Pancreas (tissue), 10 donors: ENCODE data around the gene VAV2. TPM values are rescaled to one million over a fixed set of nuclear protein-coding genes. Genes with fewer than 3 reads are reported as not detected.

Experiments used
- ATAC-seq, 4 donors: fragments of 200-7000 bp; cut with Tn5 transposase; one replicate each; pipeline versions ENCODE4 v1.8.0 to v1.9.1; 2020; ENCODE audit warnings: mild to moderate bottlenecking in 4 of 4, moderate library complexity in 4 of 4
- DNase-seq, 6 donors: peaks; one replicate each; pipeline ENCODE4 v3.0.0-alpha.2; 2020
- FAIRE-seq: peaks from 2 replicates; lab custom pipeline; 2012; peaks lifted over from hg19 to GRCh38; lab: Jason Lieb, UNC
- H3K27ac ChIP-seq, 4 donors: fragments of 200-600 bp; sonication (generic); 1 replicate in 3 of 4; 2 replicates in 1 of 4; pipeline versions ENCODE4 v1.5.0 to v1.8.0; 2020
- H3K27me3 ChIP-seq, 4 donors: fragments of 200-600 bp; one replicate each; pipeline ENCODE4 v1.8.0; 2021
- H3K36me3 ChIP-seq, 3 donors: fragments of 200-600 bp; sonication (generic) in 1 of 3; one replicate each; pipeline versions ENCODE4 v1.5.0 to v1.8.0; 2020 to 2021
- H3K4me1 ChIP-seq, 3 donors: fragments of 200-600 bp; one replicate each; pipeline ENCODE4 v1.8.0; 2021
- H3K4me3 ChIP-seq, 4 donors: fragments of 200-600 bp; sonication (generic) in 2 of 4; one replicate each; pipeline versions ENCODE4 v1.5.0 to v1.8.0; 2020 to 2021
- H3K9me3 ChIP-seq, 4 donors: fragments of 200-600 bp; one replicate each; pipeline ENCODE4 v1.8.0; 2021
- WGBS, 2 donors: extraction: QIAGEN DNeasy Blood & Tissue Kit; methylation state at CpG; one replicate each; pipeline ENCODE4 v1.1.7; 2013; 5-methylcytosine and 5-hydroxymethylcytosine counted together
- intact Hi-C, 3 donors: fragments of 100-400 bp; cut with DNase I; formaldehyde crosslinking; loops; one replicate each; pipeline versions ENCODE4 v1.11.1 to v1.14.2; 2022
- polyA plus RNA-seq, 2 donors: library from polyadenylated mRNA; stranded (reverse); fragments of 200-250 nt; gene quantifications; one replicate each; pipeline ENCODE4 v1.2.3, GENCODE V29; 2013
- total RNA-seq, 6 donors: library from RNA; stranded (reverse); fragmentation: NEBNext Ultra II Directional in 4 of 6; extraction: Animal tissue kit (Norgen Biotek cat#: 25700) in 4 of 6; gene quantifications; one replicate each; pipeline versions ENCODE4 v1.2.1 to v1.2.4, GENCODE V29; 2021 to 2023
- TF ChIP-seq, protein P1 (sequence below), 4 donors: fragments of 200-600 bp; sonication (generic) in 3 of 4; IDR thresholded peaks; one replicate each; pipeline versions ENCODE4 v1.5.0 to v1.8.0; 2021; ENCODE audit warnings: antibody characterized with exemption in 4 of 4
- donor health status: healthy with polysubstance abuse.
- donor health status: DM: no; HTN: no; CAD: no; lungs with moderate emphysema.
- donor health status: DM: no; HTN: no; CAD: no.
- donor health status: control.
- donor health status: control.
- donor health status: Bipolar disorder and iron deficiency.
- donor health status: DM: yes; HTN: yes; CAD: no.
- donor health status: DM: no; HTN: no; CAD: no.
- donor health status: DM: no; HTN: no; CAD: no.
- donor health status: DM: yes; HTN: yes; CAD: no.

Gene VAV2
- total and polyA plus RNA-seq, 8 donors: 20.5 to 41.0 (median 33.6) TPM

DNA sequence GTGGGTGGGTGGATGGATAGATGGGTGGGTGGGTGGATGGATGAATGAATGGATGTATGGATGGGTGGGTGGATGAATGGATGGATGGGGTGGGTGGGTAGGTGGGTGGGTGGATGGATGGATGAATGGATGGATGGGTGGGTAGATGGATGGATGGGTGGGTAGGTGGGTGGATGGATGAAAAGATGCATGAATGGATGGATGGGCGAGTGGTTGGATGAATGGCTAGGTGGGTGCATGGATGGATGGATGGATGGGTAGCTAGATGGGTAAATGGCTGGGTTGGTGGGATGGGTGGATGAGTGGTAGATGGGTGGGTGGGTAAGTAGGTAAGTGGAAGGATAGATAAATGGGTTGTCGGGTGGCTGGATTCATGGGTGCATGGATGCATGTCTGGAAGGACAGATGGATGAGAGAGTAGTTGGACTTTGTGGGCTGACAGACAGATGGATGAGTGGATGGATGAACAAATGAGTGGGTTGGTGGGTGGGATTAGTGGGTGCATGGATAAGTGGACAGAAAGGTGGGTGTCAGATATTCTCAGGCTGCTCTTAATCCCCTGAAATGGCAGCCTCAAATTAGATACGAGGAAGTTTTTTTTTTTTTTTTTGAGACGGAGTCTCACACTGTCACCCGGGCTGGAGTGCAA, 153.1 kb downstream of the VAV2 start:
- H3K27ac ChIP-seq: no peak overlapping the region
- H3K36me3 ChIP-seq: no peaks in the 10 kb centered on the region
- no peaks in the 10 kb centered on the region for H3K9me3 ChIP-seq
- H3K27me3 ChIP-seq: no peaks in the 10 kb centered on the region
- TF ChIP-seq, protein P1, sequence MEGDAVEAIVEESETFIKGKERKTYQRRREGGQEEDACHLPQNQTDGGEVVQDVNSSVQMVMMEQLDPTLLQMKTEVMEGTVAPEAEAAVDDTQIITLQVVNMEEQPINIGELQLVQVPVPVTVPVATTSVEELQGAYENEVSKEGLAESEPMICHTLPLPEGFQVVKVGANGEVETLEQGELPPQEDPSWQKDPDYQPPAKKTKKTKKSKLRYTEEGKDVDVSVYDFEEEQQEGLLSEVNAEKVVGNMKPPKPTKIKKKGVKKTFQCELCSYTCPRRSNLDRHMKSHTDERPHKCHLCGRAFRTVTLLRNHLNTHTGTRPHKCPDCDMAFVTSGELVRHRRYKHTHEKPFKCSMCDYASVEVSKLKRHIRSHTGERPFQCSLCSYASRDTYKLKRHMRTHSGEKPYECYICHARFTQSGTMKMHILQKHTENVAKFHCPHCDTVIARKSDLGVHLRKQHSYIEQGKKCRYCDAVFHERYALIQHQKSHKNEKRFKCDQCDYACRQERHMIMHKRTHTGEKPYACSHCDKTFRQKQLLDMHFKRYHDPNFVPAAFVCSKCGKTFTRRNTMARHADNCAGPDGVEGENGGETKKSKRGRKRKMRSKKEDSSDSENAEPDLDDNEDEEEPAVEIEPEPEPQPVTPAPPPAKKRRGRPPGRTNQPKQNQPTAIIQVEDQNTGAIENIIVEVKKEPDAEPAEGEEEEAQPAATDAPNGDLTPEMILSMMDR (IDR thresholded peaks at IDR 0.05): no peak
- 98 to 100% methylated on average over 4 to 5 of the region's 5 CpGs for WGBS, 2 donors
- intact Hi-C loops: no loop called here
- DNase-seq (no peak), ATAC-seq (no peak), FAIRE-seq (no peak)
- no peak overlapping the region for H3K4me3 ChIP-seq
- no peaks in the 10 kb centered on the region for H3K4me1 ChIP-seq

DNA sequence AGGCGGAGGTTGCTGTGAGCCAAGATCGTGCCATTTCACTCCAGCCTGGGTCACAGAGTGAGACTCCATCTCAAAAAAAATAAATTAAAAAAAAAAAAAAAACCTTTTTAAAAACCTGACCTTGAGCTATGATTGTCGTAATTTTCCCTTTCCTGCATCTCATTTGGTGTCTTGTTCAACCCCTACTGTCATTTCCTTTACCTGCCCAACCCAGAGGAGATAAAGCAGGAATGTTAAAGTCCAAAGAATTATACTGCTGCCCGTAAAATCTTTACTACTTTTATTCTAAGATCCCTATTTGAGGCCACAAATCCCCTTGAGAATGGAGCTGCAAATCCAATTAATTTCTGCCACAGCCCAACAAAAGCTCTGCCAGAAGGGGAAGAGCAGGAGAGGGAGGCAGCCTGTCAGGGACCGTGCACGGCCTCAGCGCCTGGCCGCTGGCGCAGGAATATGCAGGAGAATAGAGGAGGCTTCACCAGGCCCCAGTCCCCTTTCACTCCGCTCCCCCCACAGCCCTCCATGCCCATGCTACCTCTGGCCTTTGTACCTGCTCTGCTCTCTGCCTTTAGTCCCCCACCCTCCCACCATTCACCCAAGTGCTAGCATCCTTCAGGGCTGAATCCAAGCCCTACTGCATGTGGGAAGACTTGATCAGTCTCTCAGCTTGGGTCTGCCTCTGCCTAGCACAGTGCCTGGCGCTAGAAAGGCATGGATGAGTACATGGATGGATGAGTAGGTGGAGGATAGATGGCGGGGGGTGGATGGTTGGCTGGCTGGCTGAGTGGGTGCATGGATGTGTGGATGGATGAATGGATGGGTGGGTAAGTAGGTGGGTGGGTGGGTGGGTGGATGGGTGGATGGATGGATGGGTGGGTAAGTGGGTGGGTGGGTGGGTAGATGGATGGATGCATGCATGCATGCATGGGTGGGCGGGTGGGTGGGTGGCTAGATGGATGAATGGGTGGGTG, 154.2 kb downstream of the VAV2 start:
- intact Hi-C loops: no loop called here
- no peaks in the 10 kb centered on the region for H3K36me3 ChIP-seq
- H3K4me1 ChIP-seq: no peaks in the 10 kb centered on the region
- TF ChIP-seq, protein P1 (IDR thresholded peaks at IDR 0.05): no peak
- H3K4me3 ChIP-seq: no peak overlapping the region
- ATAC-seq: no peak
- no peak for FAIRE-seq
- 91 to 94% methylated on average over 13 of the region's 13 CpGs for whole genome bisulfite sequencing, 2 donors
- H3K9me3 ChIP-seq: no peaks in the 10 kb centered on the region
- peak in 1 of 6 donors; percentile 24 for DNase-seq
- no peak overlapping the region for H3K27ac ChIP-seq
- no peaks in the 10 kb centered on the region for H3K27me3 ChIP-seq

DNA sequence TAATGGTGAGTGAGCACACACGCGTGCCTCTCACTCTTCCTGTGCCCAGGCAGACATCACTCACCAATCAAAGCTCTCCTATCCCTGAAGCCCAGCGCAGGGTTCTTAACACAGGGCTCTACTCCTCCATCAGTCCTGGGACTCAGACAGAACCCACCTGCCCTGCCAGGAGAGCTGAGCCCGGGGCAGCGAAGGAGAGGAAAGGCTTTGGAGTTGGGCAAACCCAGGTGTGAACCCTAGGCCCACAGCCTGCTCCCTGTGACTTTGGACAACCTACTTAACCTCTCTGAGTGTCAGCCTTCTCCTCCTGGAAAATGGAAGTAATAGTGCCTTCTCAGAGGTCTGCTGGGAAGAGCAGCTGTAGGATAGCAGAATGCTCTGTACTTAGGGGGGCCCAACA, 155.3 kb downstream of the VAV2 start:
- Histone ChIP-seq H3K27ac (no peak overlapping the region), H3K9me3 (no peaks in the 10 kb centered on the region), H3K36me3 (no peaks in the 10 kb centered on the region), H3K4me3 (no peak overlapping the region), H3K4me1 (no peaks in the 10 kb centered on the region), H3K27me3 (no peaks in the 10 kb centered on the region)
- WGBS, 2 donors: 90 to 93% methylated on average over 5 of the region's 5 CpGs
- FAIRE-seq (no peak), DNase-seq (peak in 1 of 6 donors; percentile 18), ATAC-seq (no peak)
- intact Hi-C loops: no loop called here
- TF ChIP-seq, protein P1 (IDR thresholded peaks at IDR 0.05): no peak

GRCh38 chr9:133836001-133836758, 155.9 kb downstream of the VAV2 start:
- TF ChIP-seq, protein P1 (IDR thresholded peaks at IDR 0.05): no peak
- DNase-seq (peak in 2 of 6 donors; percentile 20 to 51), FAIRE-seq (no peak), ATAC-seq (no peak)
- WGBS, 2 donors: 91 to 92% methylated on average over 17 of the region's 17 CpGs
- intact Hi-C loops: no loop called here
- Histone ChIP-seq H3K4me1 (no peaks in the 10 kb centered on the region), H3K27me3 (no peaks in the 10 kb centered on the region), H3K27ac (no peak overlapping the region), H3K4me3 (no peak overlapping the region), H3K9me3 (no peaks in the 10 kb centered on the region), H3K36me3 (no peaks in the 10 kb centered on the region)
